HepG2 (cell line): ENCODE data around the gene CAPS.

Source experiments
- CTCF ChIP-seq: sonication (generic); formaldehyde crosslinking; IDR thresholded peaks from 2 replicates; pipeline ENCODE4 v1.5.0; 2020; ENCODE audit warnings: mild to moderate bottlenecking, missing genetic modification reagents, moderate library complexity
- ESRRA ChIP-seq: sonication (generic); formaldehyde crosslinking; IDR thresholded peaks from 2 replicates; pipeline ENCODE4 v1.5.1; 2020; ENCODE audit warnings: mild to moderate bottlenecking, low read depth, missing genetic modification reagents
- HNRNPH1 ChIP-seq: fragments of 200-400 bp; formaldehyde crosslinking; optimal IDR thresholded peaks from 2 replicates; pipeline ENCODE3; 2017; ENCODE audit warnings: mild to moderate bottlenecking, low read depth, low read length
- JUND ChIP-seq: sonication (generic); formaldehyde crosslinking; IDR thresholded peaks from 2 replicates; pipeline ENCODE4 v1.8.0; 2022; ENCODE audit warnings: mild to moderate bottlenecking, missing genetic modification reagents
- MLX ChIP-seq: IDR thresholded peaks from 2 replicates; pipeline ENCODE4 v1.6.1; 2016
- NFE2 ChIP-seq: sonication (generic); formaldehyde crosslinking; IDR thresholded peaks from 2 replicates; pipeline ENCODE4 v1.4.0; 2020; ENCODE audit warnings: missing genetic modification reagents
- NFIC ChIP-seq: IDR thresholded peaks from 2 replicates; pipeline ENCODE4 v1.6.1; 2012; ENCODE audit warnings: mild to moderate bottlenecking, low read length, inconsistent platforms
- RXRB ChIP-seq: IDR thresholded peaks from 2 replicates; pipeline ENCODE4 v1.6.1; 2016; ENCODE audit warnings: borderline replicate concordance, missing genetic modification reagents, missing compliant biosample characterization
- SETDB1 ChIP-seq: sonication (generic); formaldehyde crosslinking; IDR thresholded peaks from 2 replicates; pipeline ENCODE4 v1.5.1; 2020; ENCODE audit warnings: missing genetic modification reagents, mild to moderate bottlenecking, borderline replicate concordance
- SIN3B ChIP-seq: fragments of 150-350 bp; IDR thresholded peaks from 2 replicates; pipeline ENCODE4 v1.6.1; 2014; ENCODE audit warnings: low read length
- ZBTB43 ChIP-seq: sonication (generic); formaldehyde crosslinking; conservative IDR thresholded peaks from 2 replicates; pipeline ENCODE4 v1.4.0; 2020; ENCODE audit warnings: missing genetic modification reagents
- ZEB1 ChIP-seq: IDR thresholded peaks from 2 replicates; pipeline ENCODE4 v1.6.1; 2012; ENCODE audit warnings: mild to moderate bottlenecking, low read depth, inconsistent platforms; ENCODE audit not compliant: insufficient replicate concordance
- ZNF3 ChIP-seq: IDR thresholded peaks from 2 replicates; pipeline ENCODE4 v1.7.0; 2017; ENCODE audit warnings: inconsistent platforms

GRCh38 chr19:5873617-5874199, 40.3 kb upstream of the CAPS start:
- TF ChIP-seq ZBTB43 (CRISPR knock-in tag) (no peak), JUND (CRISPR knock-in tag) (no peak), HNRNPH1 (no peak), SETDB1 (CRISPR knock-in tag) (no peak), MLX (CRISPR knock-in tag) (no peak), RXRB (CRISPR knock-in tag) (no peak), NFE2 (CRISPR knock-in tag) (no peak), ZEB1 (no peak), ESRRA (CRISPR knock-in tag) (no peak), NFIC (no peak), SIN3B (no peak), ZNF3 (CRISPR knock-in tag) (no peak), CTCF (CRISPR knock-in tag) (no peak)
